HEK293 (cell line): ENCODE measurements around the gene MYO5B.
A peak's percentile ranks its signal among the peaks of the same experiment; 100 is the strongest.
"Not testable (repeated sequence)": the region's sequence is repeated elsewhere in the genome, so short reads cannot be mapped to it uniquely, and the experiment has no call there.

Experiments
- CTCF ChIA-PET: fragments of 350-600 bp; formaldehyde crosslinking; extraction: SDS; loops from one replicate; lab custom pipeline; 2021; ENCODE audit warnings: antibody characterized with exemption; lab: Yijun Ruan, JAX
- POLR2A ChIA-PET: fragments of 300-600 bp; formaldehyde crosslinking; extraction: SDS; loops from one replicate; lab custom pipeline; 2020; ENCODE audit warnings: antibody characterized with exemption, inconsistent platforms; lab: Yijun Ruan, JAX
- H3K27ac ChIP-seq: fragments of 200-500 bp; sonication (Bioruptor generic); 2 replicates; pipeline ENCODE4 v1.5.1; 2014; ENCODE audit warnings: low read depth, low read length, control low read depth, inconsistent platforms; ENCODE audit errors: extremely low read depth
- H3K36me3 ChIP-seq, 2 experiments: fragments of 200-500 bp in 1 of 2; sonication (Bioruptor generic) in 1 of 2; 1 replicate in 1 of 2; 2 replicates in 1 of 2; pipeline ENCODE4 v1.5.1; 2014 to 2017; ENCODE audit warnings: inconsistent platforms in 2 of 2, low read length in 2 of 2; ENCODE audit not compliant: control insufficient read depth in 2 of 2, insufficient read depth in 1 of 2
- H3K4me1 ChIP-seq: fragments of 200-500 bp; sonication (Bioruptor generic); 2 replicates; pipeline ENCODE4 v1.5.1; 2014; ENCODE audit warnings: mild to moderate bottlenecking, low read length, inconsistent platforms; ENCODE audit not compliant: control insufficient read depth, insufficient read depth
- H3K4me3 ChIP-seq: 2 replicates; pipeline ENCODE4 v1.5.1; 2011; ENCODE audit warnings: low read depth, mild to moderate bottlenecking, control low read depth, low read length, moderate library complexity
- H3K9me3 ChIP-seq: fragments of 200-500 bp; sonication (Bioruptor generic); 2 replicates; pipeline ENCODE4 v1.5.1; 2014; ENCODE audit warnings: low read depth, low read length, inconsistent platforms; ENCODE audit not compliant: control insufficient read depth, insufficient read depth
- EGR2 ChIP-seq: fragments of 450-650 bp; formaldehyde crosslinking; IDR thresholded peaks from 2 replicates; pipeline ENCODE4 v1.5.1; 2016; ENCODE audit warnings: low read depth, missing biosample characterization, missing genetic modification characterization
- ELK4 ChIP-seq: IDR thresholded peaks from 2 replicates; pipeline ENCODE4 v1.6.1; 2011; ENCODE audit warnings: mild to moderate bottlenecking, low read depth, low read length, borderline replicate concordance
- MZF1 ChIP-seq: fragments of 450-650 bp; formaldehyde crosslinking; IDR thresholded peaks from 2 replicates; pipeline ENCODE4 v1.5.1; 2017; ENCODE audit warnings: missing biosample characterization, missing genetic modification characterization, borderline replicate concordance
- OSR2 ChIP-seq: fragments of 450-650 bp; formaldehyde crosslinking; IDR thresholded peaks from 2 replicates; pipeline ENCODE4 v1.5.1; 2016; ENCODE audit warnings: missing biosample characterization, missing genetic modification characterization
- PRDM1 ChIP-seq: fragments of 450-650 bp; formaldehyde crosslinking; IDR thresholded peaks from 2 replicates; pipeline ENCODE4; 2016; ENCODE audit warnings: missing biosample characterization, missing genetic modification characterization
- PRDM10 ChIP-seq: fragments of 450-650 bp; formaldehyde crosslinking; IDR thresholded peaks from 2 replicates; pipeline ENCODE4 v1.5.1; 2016; ENCODE audit warnings: missing biosample characterization, missing genetic modification characterization
- PRDM4 ChIP-seq: fragments of 450-650 bp; formaldehyde crosslinking; IDR thresholded peaks from 2 replicates; pipeline ENCODE4 v1.5.1; 2017; ENCODE audit warnings: missing biosample characterization, missing genetic modification characterization
- SETDB1 ChIP-seq: IDR thresholded peaks from one replicate; pipeline ENCODE4 v1.6.1; 2017; ENCODE audit warnings: mild to moderate bottlenecking, low read length, moderate library complexity, mixed read lengths; ENCODE audit not compliant: insufficient read length
- ZBTB1 ChIP-seq: fragments of 450-650 bp; formaldehyde crosslinking; IDR thresholded peaks from 2 replicates; pipeline ENCODE4 v1.5.1; 2016; ENCODE audit warnings: missing biosample characterization, missing genetic modification characterization
- ZFHX2 ChIP-seq: fragments of 450-650 bp; formaldehyde crosslinking; conservative IDR thresholded peaks from 2 replicates; pipeline ENCODE4 v1.5.1; 2016; ENCODE audit warnings: missing biosample characterization, missing genetic modification characterization
- ZFP3 ChIP-seq: fragments of 450-650 bp; formaldehyde crosslinking; IDR thresholded peaks from 2 replicates; pipeline ENCODE4 v1.5.1; 2016; ENCODE audit warnings: low read depth, missing biosample characterization, missing genetic modification characterization
- ZNF23 ChIP-seq: fragments of 450-650 bp; formaldehyde crosslinking; IDR thresholded peaks from 2 replicates; pipeline ENCODE4 v1.5.1; 2016; ENCODE audit warnings: missing biosample characterization, missing genetic modification characterization, borderline replicate concordance
- ZNF239 ChIP-seq: fragments of 450-650 bp; formaldehyde crosslinking; IDR thresholded peaks from 2 replicates; pipeline ENCODE4 v1.5.1; 2016; ENCODE audit warnings: missing biosample characterization, missing genetic modification characterization
- ZNF324 ChIP-seq: fragments of 450-650 bp; formaldehyde crosslinking; IDR thresholded peaks from 2 replicates; pipeline ENCODE4 v1.5.1; 2016; ENCODE audit warnings: missing biosample characterization, missing genetic modification characterization
- ZNF707 ChIP-seq: fragments of 450-650 bp; formaldehyde crosslinking; IDR thresholded peaks from 2 replicates; pipeline ENCODE4 v1.5.1; 2016; ENCODE audit warnings: missing biosample characterization, missing genetic modification characterization
- TF ChIP-seq, protein P1 (sequence below): fragments of 450-650 bp; formaldehyde crosslinking; IDR thresholded peaks from 2 replicates; pipeline ENCODE4 v1.5.1; 2016; ENCODE audit warnings: missing biosample characterization, missing genetic modification characterization

Gene MYO5B

GRCh38 chr18:49789560-49790134 lies 405.3 kb downstream of the MYO5B start:
- CTCF ChIA-PET: interaction anchor here (0.8 to 1.6 kb wide), 3 partner anchors 12 to 414 kb away, joined by 3 to 4 read pairs (median 4); no protein-coding TSS in a partner anchor
- POLR2A ChIA-PET: not testable (repeated sequence)
- TF ChIP-seq EGR2 (tag by site-specific recombination) (peak; percentile 47; the same call in 1 of the 2 replicates), ZFHX2 (tag by site-specific recombination) (peak; percentile 70)

DNA sequence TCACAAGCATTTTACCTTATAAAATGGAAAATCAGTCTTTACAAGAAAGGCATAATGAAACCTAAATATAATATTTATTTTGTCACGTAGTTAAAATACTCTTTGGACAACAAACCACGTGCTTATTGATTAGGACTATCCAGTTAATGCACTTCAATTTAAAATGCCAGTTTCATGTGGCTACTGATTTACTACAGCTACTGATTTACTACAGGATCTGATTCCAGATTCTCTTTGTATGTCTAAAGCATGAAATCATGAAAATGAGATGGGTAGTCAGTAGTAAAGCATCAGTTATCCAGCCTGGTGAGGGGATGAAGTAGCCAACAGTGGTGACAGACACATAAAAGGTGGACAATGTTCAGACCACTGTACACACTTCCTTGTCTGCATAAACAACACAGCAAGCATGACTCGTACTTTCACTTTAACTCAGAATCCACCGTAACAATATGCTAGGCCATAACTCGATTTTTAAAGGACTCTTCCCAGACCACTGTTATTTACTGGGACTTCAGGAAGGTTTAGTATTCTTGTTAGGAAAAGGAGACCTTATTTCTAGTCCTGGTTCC lies 406.5 kb downstream of the MYO5B start:
- Histone ChIP-seq H3K9me3 (no peaks in the 10 kb centered on the region), H3K4me1 (no peaks in the 10 kb centered on the region), H3K36me3 (peaks cover 53 to 85% of the 10 kb centered on the region in 2 experiments), H3K27ac (no peak overlapping the region), H3K4me3 (no peak overlapping the region)
- CTCF ChIA-PET: interaction anchor here (0.5 to 1.6 kb wide), 4 partner anchors 11 to 323 kb away, joined by 3 to 4 read pairs (median 4); no protein-coding TSS in a partner anchor
- POLR2A ChIA-PET: no interaction called here
- TF ChIP-seq SETDB1 (no peak), PRDM1 (tag by site-specific recombination) (peak; percentile 75), OSR2 (tag by site-specific recombination) (peak; percentile 44; the same call in 1 of the 2 replicates), ZNF239 (no peak), MZF1 (tag by site-specific recombination) (no peak)
- TF ChIP-seq, protein P1, sequence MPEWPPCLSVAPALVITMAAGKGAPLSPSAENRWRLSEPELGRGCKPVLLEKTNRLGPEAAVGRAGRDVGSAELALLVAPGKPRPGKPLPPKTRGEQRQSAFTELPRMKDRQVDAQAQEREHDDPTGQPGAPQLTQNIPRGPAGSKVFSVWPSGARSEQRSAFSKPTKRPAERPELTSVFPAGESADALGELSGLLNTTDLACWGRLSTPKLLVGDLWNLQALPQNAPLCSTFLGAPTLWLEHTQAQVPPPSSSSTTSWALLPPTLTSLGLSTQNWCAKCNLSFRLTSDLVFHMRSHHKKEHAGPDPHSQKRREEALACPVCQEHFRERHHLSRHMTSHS (tag by site-specific recombination): no peak

More at GRCh38 chr18:49789560-49790134, 405.3 kb downstream of the MYO5B start:
- H3K4me3 ChIP-seq, H3K9me3 ChIP-seq, H3K4me1 ChIP-seq, H3K27ac ChIP-seq: not testable (repeated sequence)
- H3K36me3 ChIP-seq: peaks cover 63 to 81% of the 10 kb centered on the region in 2 experiments

GRCh38 chr18:49786019-49786720 lies 408.8 kb downstream of the MYO5B start:
- CTCF ChIA-PET: interaction anchor here (2.9 kb wide), 1 partner anchor 72 kb away, joined by 13 read pairs; no protein-coding TSS in a partner anchor

More at GRCh38 chr18:49786019-49786720, 408.8 kb downstream of the MYO5B start:
- POLR2A ChIA-PET: no interaction called here
- H3K4me3 ChIP-seq: no peak overlapping the region
- TF ChIP-seq ZNF324 (tag by site-specific recombination) (no peak), ELK4 (no peak), ZNF707 (tag by site-specific recombination) (no peak), PRDM10 (tag by site-specific recombination) (no peak), ZBTB1 (tag by site-specific recombination) (no peak), ZFP3 (tag by site-specific recombination) (no peak), ZNF23 (tag by site-specific recombination) (no peak), PRDM4 (tag by site-specific recombination) (no peak)
- peaks cover 41 to 81% of the 10 kb centered on the region in 2 experiments for H3K36me3 ChIP-seq
- H3K9me3 ChIP-seq: no peaks in the 10 kb centered on the region
- no peak overlapping the region for H3K27ac ChIP-seq
- no peaks in the 10 kb centered on the region for H3K4me1 ChIP-seq
